ENCODE results near the gene LAGE3. TPM values are rescaled to one million over a fixed set of nuclear protein-coding genes. Genes with fewer than 3 reads are reported as not detected.
"Not testable (repeated sequence)": the region's sequence is repeated elsewhere in the genome, so short reads cannot be mapped to it uniquely, and the experiment has no call there.

LAGE3 gene
- total and polyA plus RNA-seq, 2 donors from 2014 or later = 10.0 to 29.0 TPM

DNA sequence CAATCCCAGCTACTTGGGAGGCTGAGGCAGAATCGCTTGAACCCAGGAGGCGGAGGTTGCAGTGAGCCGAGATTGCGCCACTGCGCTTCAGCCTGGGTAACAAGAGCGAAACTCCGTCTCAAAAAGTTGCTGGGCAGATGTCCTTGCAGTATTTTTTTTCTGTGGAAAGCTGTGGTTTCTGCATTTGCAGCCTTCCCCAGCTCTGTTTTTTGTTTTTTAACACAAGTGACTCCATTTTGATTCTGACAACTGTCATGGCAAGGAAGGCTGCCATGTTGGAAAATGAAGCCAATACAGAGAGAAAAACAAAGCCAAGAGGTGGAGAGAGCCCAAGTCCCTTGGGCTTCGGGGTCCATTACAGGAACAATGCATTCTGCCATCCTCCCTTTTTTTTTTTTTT is 23.0 kb upstream of the LAGE3 start:
- intact Hi-C loops (cut with DNase I) = no loop called here

DNA sequence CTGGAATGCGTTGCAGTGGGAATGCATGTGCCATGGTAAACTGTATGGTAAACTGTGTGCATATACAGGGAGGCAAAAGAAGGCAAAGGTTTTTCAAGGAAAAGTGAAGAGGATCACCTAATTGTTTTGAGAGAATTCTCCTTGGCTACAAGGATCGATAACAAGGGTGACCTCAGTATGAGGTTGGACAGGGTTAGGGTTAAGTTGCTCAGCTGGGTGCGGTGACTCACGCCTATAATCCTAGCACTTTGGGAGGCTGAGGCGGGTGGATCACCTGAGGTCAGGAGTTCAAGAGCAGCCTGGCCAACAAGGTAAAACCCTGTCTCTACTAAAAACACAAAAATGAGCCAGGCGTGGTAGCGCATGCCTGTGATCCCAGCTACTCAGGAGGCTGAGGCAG is 22.3 kb upstream of the LAGE3 start:
- H3K9me3 ChIP-seq (ENCODE audit: control insufficient read depth in 2 of 3, insufficient read depth in 1 of 3, low read length in 3 of 3); FAIRE-seq; H3K4me3 ChIP-seq (ENCODE audit: low read length in 3 of 3); H3K27me3 ChIP-seq (ENCODE audit: control insufficient read depth, insufficient read depth, low read length); DNase-seq; H3K36me3 ChIP-seq (ENCODE audit: control insufficient read depth in 2 of 3, insufficient read depth in 3 of 3, low read length in 3 of 3); H3K4me1 ChIP-seq (ENCODE audit: control insufficient read depth in 2 of 3, insufficient read depth in 2 of 3, low read depth in 1 of 3, low read length in 3 of 3); H3K9ac ChIP-seq (ENCODE audit: low read length in 3 of 3); H3K27ac ChIP-seq (ENCODE audit: low read depth in 2 of 2, low read length in 2 of 2); intact Hi-C loops (cut with DNase I): not testable (repeated sequence)

More for the DNA sequence above, 23.0 kb upstream of the LAGE3 start:
- H3K4me1 ChIP-seq (ENCODE audit: control insufficient read depth in 2 of 3, insufficient read depth in 2 of 3, low read depth in 1 of 3, low read length in 3 of 3) = no peaks in the 10 kb centered on the region
- H3K27me3 ChIP-seq (ENCODE audit: control insufficient read depth, insufficient read depth, low read length) = no peaks in the 10 kb centered on the region
- TF ChIP-seq, protein P1, sequence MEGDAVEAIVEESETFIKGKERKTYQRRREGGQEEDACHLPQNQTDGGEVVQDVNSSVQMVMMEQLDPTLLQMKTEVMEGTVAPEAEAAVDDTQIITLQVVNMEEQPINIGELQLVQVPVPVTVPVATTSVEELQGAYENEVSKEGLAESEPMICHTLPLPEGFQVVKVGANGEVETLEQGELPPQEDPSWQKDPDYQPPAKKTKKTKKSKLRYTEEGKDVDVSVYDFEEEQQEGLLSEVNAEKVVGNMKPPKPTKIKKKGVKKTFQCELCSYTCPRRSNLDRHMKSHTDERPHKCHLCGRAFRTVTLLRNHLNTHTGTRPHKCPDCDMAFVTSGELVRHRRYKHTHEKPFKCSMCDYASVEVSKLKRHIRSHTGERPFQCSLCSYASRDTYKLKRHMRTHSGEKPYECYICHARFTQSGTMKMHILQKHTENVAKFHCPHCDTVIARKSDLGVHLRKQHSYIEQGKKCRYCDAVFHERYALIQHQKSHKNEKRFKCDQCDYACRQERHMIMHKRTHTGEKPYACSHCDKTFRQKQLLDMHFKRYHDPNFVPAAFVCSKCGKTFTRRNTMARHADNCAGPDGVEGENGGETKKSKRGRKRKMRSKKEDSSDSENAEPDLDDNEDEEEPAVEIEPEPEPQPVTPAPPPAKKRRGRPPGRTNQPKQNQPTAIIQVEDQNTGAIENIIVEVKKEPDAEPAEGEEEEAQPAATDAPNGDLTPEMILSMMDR (IDR thresholded peaks at IDR 0.05; ENCODE audit: borderline replicate concordance, extremely low read depth, insufficient read depth) = no peak
- DNase-seq (no peak), FAIRE-seq (no peak)
- no peak overlapping the region for H3K4me3 ChIP-seq (ENCODE audit: low read length in 3 of 3)
- no peak overlapping the region for H3K9ac ChIP-seq (ENCODE audit: low read length in 3 of 3)
- no peak overlapping the region for H3K27ac ChIP-seq (ENCODE audit: low read depth in 2 of 2, low read length in 2 of 2)
- H3K9me3 ChIP-seq (ENCODE audit: control insufficient read depth in 2 of 3, insufficient read depth in 1 of 3, low read length in 3 of 3) = no peaks in the 10 kb centered on the region
- H3K36me3 ChIP-seq (ENCODE audit: control insufficient read depth in 2 of 3, insufficient read depth in 3 of 3, low read length in 3 of 3) = no peaks in the 10 kb centered on the region

DNA sequence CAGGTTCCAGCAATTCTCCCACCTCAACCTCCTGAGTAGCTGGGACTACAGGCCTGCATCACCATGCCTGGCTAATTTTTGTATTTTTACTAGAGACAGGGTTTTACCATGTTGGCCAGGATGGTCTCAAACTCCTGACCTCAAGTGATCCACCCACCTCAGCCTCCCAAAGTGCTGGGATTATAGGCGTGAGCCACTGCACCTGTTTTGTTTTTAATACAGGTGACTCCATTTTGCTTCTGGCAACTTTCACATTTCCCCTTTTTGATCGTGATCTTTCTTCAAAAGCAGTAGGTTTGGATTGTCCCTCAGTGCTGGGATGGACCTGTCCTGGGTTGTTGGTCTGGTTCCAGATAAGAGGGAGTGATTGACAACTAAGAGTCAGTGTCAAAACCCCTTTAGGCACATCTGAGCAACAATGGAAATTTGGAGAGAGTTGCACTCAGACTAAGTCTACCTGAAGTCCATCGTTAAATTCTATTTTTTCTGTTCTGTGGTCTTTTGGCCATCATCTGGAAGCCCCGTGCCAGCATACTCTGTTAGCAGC is 17.6 kb upstream of the LAGE3 start:
- FAIRE-seq; intact Hi-C loops (cut with DNase I); H3K36me3 ChIP-seq (ENCODE audit: control insufficient read depth in 2 of 3, insufficient read depth in 3 of 3, low read length in 3 of 3); H3K9ac ChIP-seq (ENCODE audit: low read length in 3 of 3); H3K9me3 ChIP-seq (ENCODE audit: control insufficient read depth in 2 of 3, insufficient read depth in 1 of 3, low read length in 3 of 3); H3K4me1 ChIP-seq (ENCODE audit: control insufficient read depth in 2 of 3, insufficient read depth in 2 of 3, low read depth in 1 of 3, low read length in 3 of 3); H3K4me3 ChIP-seq (ENCODE audit: low read length in 3 of 3); H3K27me3 ChIP-seq (ENCODE audit: control insufficient read depth, insufficient read depth, low read length); DNase-seq; H3K27ac ChIP-seq (ENCODE audit: low read depth in 2 of 2, low read length in 2 of 2): not testable (repeated sequence)

DNA sequence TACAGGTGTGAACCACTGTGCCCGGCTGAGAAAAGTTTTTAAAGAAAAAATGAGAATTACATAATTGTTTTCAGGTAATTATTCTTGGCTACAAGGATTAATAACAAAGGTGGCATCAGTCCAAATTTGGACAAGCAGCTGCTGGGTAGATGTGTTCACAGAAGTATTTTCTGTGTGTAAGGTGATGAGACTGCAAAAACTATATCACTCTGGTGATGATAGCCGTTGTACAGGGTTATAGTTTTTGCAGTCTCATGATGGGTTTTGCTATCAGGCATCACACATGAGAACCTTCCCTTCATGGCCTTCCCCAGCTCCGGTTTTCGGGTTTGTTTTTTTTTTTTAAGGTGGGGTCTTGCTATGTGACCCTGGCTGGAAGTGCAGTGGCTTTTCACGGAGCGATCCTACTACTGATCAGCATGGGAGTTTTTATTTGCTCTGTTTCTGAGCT is 16.4 kb upstream of the LAGE3 start:
- H3K27ac ChIP-seq (ENCODE audit: low read depth in 2 of 2, low read length in 2 of 2) = no peak overlapping the region
- no peaks in the 10 kb centered on the region for H3K4me1 ChIP-seq (ENCODE audit: control insufficient read depth in 2 of 3, insufficient read depth in 2 of 3, low read depth in 1 of 3, low read length in 3 of 3)
- FAIRE-seq = no peak
- H3K9me3 ChIP-seq (ENCODE audit: control insufficient read depth in 2 of 3, insufficient read depth in 1 of 3, low read length in 3 of 3) = no peaks in the 10 kb centered on the region
- H3K4me3 ChIP-seq (ENCODE audit: low read length in 3 of 3) = no peak overlapping the region
- no peak overlapping the region for H3K9ac ChIP-seq (ENCODE audit: low read length in 3 of 3)
- DNase-seq = no peak
- H3K27me3 ChIP-seq (ENCODE audit: control insufficient read depth, insufficient read depth, low read length) = no peaks in the 10 kb centered on the region
- TF ChIP-seq, protein P1 (IDR thresholded peaks at IDR 0.05; ENCODE audit: borderline replicate concordance, extremely low read depth, insufficient read depth) = no peak
- H3K36me3 ChIP-seq (ENCODE audit: control insufficient read depth in 2 of 3, insufficient read depth in 3 of 3, low read length in 3 of 3) = no peaks in the 10 kb centered on the region
- intact Hi-C loops (cut with DNase I) = no loop called here

Measured in kidney (tissue), 14 donors.